ENCODE results near the gene RTN4IP1.

GRCh38 chr6:106560996-106561685 lies 68.2 kb downstream of the RTN4IP1 start:
- no peak for TF ChIP-seq SP1 (CRISPR knock-in tag; conservative IDR thresholded peaks at IDR 0.05)
- no peak for TF ChIP-seq ESRRA (CRISPR knock-in tag; IDR thresholded peaks at IDR 0.05; ENCODE audit: borderline replicate concordance)
- no peak for TF ChIP-seq ETV6 (CRISPR knock-in tag; IDR thresholded peaks at IDR 0.05)
- TF ChIP-seq CTCF (IDR thresholded peaks at IDR 0.05): no peak

Data from WTC11 (cell line).